AG08395 (cell line): ENCODE measurements around the gene SHMT2.

Source experiments
- DNase-seq: peaks from one replicate; pipeline ENCODE4 v3.0.0; 2012; ENCODE audit warnings: mixed read lengths, low spot score

Gene SHMT2

GRCh38 chr12:57198329-57198728, 31.2 kb upstream of the SHMT2 start:
- DNase-seq: no peak

- DNase-seq: no peak
Observed at GRCh38 chr12:57199191-57199590, 30.3 kb upstream of the SHMT2 start.

GRCh38 chr12:57200497-57200896, 29.0 kb upstream of the SHMT2 start:
- DNase-seq: no peak

GRCh38 chr12:57201219-57201618, 28.3 kb upstream of the SHMT2 start:
- no peak for DNase-seq

- no peak for DNase-seq
Observed at GRCh38 chr12:57201631-57202030, 27.9 kb upstream of the SHMT2 start.

GRCh38 chr12:57202321-57202720, 27.2 kb upstream of the SHMT2 start:
- no peak for DNase-seq

GRCh38 chr12:57203201-57203600, 26.3 kb upstream of the SHMT2 start:
- no peak for DNase-seq

GRCh38 chr12:57203791-57204190, 25.7 kb upstream of the SHMT2 start:
- no peak for DNase-seq

- DNase-seq: no peak
Observed at GRCh38 chr12:57204454-57204853, 25.1 kb upstream of the SHMT2 start.

GRCh38 chr12:57205186-57205585, 24.3 kb upstream of the SHMT2 start:
- no peak for DNase-seq

GRCh38 chr12:57205931-57206330, 23.6 kb upstream of the SHMT2 start:
- no peak for DNase-seq

GRCh38 chr12:57207731-57208630, 21.5 kb upstream of the SHMT2 start:
- no peak for DNase-seq

- no peak for DNase-seq
Observed at GRCh38 chr12:57208631-57209282, 20.8 kb upstream of the SHMT2 start.

- DNase-seq: no peak
Observed at GRCh38 chr12:57209916-57210315, 19.6 kb upstream of the SHMT2 start.

GRCh38 chr12:57210461-57210860, 19.1 kb upstream of the SHMT2 start:
- no peak for DNase-seq

GRCh38 chr12:57210926-57211692, 18.4 kb upstream of the SHMT2 start:
- no peak for DNase-seq

GRCh38 chr12:57211791-57212700, 17.5 kb upstream of the SHMT2 start:
- DNase-seq: no peak

GRCh38 chr12:57212701-57213057, 16.8 kb upstream of the SHMT2 start:
- no peak for DNase-seq

- peak; percentile 95 for DNase-seq
Observed at GRCh38 chr12:57213058-57213715, 16.3 kb upstream of the SHMT2 start.

- no peak for DNase-seq
Observed at GRCh38 chr12:57213763-57214397, 15.6 kb upstream of the SHMT2 start.

GRCh38 chr12:57214398-57214781, 15.1 kb upstream of the SHMT2 start:
- DNase-seq: peak; percentile 52
